SH-SY5Y (cell line): ENCODE measurements around the gene HPN.

ENCODE experiments used
- GATA2 ChIP-seq: IDR thresholded peaks from 2 replicates; pipeline ENCODE4 v1.6.1; 2011; ENCODE audit warnings: mild to moderate bottlenecking, low read depth, low read length
- GATA3 ChIP-seq: IDR thresholded peaks from 2 replicates; pipeline ENCODE4 v1.6.1; 2011; ENCODE audit warnings: low read depth, mild to moderate bottlenecking, low read length, moderate library complexity

DNA sequence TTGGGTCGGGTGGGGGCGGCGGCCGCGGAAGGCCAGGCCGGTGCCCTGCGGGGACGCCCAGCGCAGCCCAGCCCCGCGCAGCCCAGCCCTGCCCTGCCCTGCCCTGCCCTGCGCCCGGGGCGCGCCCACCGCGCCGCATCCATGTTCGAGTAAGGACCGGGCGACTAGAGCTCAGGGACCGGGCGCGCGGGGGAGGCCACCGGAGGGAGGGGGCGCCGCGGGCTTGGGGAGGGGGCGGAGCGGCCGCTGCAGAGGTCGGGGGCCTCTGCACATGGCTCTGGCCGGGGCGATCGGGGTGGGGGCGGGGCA lies 41.2 kb upstream of the HPN start:
- TF ChIP-seq GATA2 (no peak), GATA3 (no peak)
